ENCODE measurements around the gene FUZ.

FUZ gene

DNA sequence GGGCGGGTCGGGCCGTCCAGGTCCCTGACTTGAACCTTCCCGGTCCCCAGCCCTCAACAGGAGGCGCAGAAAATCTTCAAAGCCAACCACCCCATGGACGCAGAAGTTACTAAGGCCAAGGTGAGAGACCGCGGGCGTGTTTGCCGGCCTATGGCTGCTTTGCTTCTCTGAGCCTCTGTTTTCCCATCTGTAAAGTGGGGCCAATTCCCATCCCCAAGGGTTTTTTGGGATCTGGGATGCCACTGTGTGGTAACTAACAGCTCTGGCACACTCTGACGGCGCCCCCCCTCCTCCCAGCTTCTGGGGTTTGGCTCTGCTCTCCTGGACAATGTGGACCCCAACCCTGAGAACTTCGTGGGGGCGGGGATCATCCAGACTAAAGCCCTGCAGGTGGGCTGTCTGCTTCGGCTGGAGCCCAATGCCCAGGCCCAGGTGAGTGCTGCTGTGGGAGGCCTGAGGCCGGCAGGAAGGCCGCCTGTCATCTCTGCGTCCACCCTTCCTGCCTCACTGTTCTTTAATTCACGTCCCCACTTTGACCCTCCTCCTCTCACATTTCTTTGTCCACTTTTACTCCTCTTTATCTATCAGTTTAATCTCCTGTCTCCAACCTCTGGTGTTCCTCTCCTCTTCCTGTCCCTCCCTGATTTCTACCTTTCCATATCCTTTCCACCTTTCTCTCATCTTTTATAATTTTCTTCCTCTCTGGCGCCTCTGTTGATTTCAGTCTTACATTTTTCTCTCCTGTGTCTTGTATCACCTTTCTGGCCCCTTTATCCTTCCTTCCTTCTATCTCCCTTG lies 7.1 kb downstream of the FUZ start:
- no peak for DNase-seq

DNA sequence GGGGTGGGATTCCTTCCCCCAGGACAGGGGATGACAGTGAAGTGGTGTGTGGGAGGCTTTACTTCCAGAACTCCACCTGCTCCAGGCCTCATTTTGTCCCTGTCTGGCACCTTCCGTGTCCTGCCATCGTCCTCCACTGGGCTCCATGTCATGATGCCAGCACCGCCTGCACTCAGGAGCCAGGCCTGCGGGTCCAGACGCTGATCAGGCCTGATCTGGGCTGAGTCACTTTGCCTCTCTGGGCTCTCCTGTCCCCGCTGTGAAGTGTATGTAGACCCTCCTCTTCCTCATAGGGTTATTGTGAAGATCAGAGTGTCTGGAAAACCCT lies 9.6 kb downstream of the FUZ start:
- no peak for DNase-seq

DNA sequence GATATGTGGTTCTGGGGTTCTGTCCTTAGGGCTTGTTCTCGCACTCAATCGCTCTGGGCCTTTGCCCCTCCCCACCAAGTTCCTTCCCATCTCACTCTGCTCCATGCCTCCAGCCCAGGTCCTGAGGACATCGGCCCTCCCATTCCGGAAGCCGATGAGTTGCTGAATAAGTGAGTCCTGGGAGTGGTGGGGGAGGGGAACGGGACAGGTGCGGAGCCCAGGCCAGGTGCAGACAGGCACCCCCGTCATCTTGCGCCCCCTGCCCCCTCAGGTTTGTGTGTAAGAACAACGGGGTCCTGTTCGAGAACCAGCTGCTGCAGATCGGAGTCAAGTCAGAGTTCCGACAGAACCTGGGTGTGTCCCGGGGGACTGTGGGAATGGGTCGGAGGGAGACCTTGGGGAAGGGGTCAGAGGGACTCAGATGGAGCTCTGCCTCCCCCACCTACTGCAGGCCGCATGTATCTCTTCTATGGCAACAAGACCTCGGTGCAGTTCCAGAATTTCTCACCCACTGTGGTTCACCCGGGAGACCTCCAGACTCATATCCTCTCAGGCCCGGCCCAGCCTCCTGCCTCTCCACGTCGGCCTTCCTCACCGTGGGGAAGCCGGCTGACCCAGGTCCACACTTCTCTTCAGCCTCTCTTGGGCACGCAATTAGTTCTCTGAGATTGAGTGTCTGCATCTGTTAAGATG lies 10.1 kb downstream of the FUZ start:
- DNase-seq: no peak

DNA sequence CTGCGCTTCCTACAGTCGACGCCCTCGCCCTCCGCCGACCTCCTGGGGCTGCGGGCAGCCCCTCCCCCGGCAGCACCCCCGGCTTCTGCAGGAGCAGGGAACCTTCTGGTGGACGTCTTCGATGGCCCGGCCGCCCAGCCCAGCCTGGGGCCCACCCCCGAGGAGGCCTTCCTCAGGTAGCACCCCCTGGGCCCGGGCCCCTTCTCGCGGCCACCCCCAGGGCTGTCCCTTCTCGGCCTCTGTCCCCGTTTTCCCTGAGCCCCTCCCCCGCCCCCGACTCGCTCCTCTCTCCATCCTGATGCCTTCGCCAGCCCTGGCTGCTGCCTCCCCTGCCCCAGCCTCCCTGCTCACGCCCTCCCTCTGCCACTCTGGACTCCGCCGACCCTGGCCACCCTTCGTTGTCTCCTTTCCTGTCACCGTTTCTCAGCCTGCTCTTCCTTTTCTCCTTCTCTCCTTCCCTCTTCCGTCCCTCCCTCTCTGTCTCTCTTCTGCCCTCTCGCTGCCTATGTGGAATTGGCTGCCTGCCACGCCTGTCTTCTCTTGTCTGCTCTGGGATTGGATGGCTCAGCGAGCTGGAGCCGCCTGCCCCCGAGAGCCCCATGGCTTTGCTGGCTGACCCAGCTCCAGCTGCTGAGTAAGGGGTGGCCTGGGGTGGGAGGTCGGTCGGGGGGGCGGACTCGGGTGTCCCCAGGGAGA lies 11.0 kb downstream of the FUZ start:
- no peak for DNase-seq

DNA sequence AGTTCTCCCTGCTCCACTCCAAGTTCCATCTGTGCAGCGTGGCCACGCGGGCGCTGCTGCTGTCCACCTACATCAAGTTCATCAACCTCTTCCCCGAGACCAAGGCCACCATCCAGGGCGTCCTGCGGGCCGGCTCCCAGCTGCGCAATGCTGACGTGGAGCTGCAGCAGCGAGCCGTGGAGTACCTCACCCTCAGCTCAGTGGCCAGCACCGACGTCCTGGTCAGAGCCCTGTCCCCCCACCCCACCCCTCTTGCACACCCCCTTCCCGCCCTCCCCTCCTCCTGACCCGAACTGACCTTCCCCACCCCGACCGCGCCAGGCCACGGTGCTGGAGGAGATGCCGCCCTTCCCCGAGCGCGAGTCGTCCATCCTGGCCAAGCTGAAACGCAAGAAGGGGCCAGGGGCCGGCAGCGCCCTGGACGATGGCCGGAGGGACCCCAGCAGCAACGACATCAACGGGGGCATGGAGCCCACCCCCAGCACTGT lies 11.6 kb downstream of the FUZ start:
- DNase-seq: no peak

DNA sequence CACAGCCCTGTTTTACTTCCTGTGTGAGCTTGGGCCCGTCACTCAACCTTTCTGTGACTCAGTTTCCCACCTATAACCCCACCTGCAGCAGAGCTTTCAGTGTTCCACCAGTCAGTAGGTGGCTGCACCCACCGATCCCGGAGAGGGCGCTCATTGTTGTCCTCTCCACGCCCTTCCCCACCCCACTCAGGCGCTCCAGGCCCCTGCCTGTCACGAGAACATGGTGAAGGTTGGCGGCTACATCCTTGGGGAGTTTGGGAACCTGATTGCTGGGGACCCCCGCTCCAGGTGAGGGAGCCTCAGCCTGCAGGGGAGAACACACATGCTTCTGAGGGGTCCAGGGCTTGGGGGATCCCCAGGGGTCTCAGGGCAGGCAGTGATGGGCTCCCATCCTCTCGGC lies 12.3 kb downstream of the FUZ start:
- no peak for DNase-seq

DNA sequence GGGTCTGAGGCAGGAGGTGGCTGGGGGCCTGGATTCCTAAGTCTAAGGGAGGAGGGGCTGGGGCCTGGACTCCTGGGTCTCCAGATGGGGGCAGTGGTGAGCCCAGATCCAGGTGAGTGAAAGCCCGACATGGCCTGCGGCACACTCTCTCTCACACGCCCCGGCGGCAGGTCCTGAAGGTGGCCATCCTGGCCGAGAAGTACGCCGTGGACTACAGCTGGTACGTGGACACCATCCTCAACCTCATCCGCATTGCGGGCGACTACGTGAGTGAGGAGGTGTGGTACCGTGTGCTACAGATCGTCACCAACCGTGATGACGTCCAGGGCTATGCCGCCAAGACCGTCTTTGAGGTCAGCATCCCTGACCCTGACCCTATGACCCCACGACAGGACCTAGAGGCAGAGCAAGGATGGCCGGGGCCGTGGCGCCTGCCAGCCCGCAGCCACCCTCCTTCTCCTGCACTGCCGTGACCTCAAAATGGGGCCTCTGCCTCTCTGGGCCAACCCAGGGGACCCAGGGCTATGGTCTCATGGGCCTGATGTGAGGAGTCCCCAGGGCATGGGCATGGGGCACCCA lies 13.2 kb downstream of the FUZ start:
- DNase-seq: no peak

DNA sequence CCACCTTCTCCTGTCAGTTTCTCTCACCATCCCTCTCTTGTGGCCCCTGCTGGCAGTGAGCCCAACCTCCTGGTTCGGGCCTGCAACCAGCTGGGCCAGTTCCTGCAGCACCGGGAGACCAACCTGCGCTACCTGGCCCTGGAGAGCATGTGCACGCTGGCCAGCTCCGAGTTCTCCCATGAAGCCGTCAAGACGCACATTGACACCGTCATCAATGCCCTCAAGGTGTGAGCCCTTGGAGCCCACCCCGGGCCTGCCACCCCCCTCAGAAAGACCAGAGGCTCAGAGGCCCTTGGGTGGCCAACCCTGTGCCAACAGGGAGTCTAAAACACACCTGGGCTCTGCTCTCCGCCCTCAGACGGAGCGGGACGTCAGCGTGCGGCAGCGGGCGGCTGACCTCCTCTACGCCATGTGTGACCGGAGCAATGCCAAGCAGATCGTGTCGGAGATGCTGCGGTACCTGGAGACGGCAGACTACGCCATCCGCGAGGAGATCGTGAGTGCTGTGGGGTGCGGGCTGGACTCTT lies 13.8 kb downstream of the FUZ start:
- no peak for DNase-seq

DNA sequence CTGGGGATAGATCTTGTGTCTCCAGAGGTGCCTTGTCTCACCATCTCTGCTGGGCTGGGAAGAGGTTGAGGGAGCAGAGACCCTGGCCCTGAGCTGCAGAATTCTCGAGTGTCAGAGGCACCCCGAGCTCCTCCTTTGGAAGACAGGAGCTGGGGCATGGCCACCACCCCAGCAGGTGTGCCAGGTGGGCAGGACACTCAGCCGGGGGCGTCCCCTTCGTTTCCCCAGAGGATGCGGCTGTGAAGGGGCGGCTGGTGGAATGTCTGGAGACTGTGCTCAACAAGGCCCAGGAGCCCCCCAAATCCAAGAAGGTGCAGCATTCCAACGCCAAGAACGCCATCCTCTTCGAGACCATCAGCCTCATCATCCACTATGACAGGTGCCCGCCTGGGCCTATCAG lies 14.5 kb downstream of the FUZ start:
- no peak for DNase-seq

DNA sequence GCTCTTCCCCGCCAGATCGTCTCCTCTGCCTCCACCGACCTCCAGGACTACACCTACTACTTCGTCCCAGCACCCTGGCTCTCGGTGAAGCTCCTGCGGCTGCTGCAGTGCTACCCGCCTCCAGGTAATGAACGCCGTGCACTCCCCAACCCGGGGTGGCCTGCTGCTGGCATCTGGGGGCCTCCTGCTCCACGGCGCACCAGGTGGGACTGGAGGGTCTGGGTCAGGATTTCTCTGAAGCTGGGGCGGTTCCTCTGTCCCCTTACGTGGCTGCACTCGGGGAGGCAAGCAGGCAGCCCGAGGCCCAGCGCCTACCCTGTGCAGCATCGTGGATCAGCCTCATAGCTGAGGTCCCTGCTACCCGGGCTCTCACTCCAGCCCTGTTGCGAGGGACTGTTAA lies 17.5 kb downstream of the FUZ start:
- DNase-seq: no peak

DNA sequence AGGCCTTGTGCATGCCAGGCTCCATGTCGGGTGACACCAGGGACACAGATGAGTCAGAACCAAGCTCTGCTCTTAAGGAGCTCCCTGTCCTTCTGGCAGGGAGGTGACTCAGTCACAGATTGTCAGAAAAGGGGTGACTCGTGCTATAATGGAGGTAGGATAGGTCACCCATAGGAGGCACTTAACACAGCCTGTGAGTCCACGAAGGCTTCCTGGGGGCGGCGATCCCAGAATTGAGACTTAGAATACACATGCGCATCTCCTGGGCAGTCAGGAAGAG lies 19.6 kb downstream of the FUZ start:
- no peak for DNase-seq

DNA sequence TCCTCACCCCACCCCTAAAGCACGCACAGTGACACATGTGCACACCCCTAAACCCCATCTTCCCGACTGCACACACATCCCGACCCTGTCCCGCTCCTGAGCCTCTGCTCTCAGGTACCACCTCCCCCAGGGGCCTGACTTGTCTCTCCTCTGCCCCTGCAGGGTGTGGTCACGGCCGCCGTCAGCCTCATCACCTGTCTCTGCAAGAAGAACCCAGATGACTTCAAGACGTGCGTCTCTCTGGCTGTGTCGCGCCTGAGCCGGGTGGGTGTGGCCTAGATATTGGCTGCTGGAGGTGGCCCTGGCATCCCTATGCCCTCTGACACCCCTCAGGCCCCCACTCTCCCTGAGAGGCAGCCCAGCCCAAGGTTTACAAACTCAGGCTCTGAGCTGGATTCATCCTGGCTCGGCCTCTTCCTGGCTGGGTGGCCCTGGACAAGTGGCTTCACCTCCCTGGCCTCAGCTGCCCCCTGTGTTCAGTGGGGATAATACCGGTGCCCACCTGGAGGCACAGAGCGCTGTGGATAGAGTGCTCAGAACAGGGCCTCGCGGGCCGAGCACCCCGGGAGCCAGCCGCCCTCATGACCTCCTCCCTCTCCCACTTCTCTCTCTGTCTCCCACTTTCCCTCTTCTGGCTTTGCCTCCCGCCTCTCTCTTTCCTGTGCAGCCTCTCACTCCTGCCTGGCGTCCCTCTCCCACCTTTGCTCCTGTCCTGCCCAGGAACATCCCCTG lies 20.1 kb downstream of the FUZ start:
- DNase-seq: no peak

DNA sequence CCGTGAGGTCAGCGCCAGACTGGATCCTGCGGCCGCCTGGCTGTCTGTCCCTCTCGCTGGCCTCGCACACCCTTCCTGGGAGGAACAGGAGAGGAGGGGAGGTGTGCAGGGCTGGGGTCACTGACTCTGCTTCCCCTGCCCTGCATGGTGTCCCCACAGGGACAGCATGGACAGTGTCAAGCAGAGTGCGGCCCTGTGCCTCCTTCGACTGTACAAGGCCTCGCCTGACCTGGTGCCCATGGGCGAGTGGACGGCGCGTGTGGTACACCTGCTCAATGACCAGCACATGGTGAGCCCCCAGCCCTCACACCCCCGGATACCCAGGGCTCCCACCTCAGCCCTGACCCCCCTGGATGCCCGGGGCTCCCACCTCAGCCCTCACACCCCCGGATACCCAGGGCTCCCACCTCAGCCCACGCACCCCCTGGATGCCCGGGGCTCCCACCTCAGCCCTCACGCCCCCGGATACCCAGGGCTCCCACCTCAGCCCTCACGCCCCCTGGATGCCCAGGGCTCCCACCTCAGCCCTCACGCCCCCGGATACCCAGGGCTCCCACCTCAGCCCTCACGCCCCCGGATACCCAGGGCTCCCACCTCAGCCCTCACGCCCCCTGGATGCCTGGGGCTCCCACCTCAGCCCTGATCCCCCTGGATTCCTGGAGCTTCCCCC lies 21.2 kb downstream of the FUZ start:
- no peak for DNase-seq

DNA sequence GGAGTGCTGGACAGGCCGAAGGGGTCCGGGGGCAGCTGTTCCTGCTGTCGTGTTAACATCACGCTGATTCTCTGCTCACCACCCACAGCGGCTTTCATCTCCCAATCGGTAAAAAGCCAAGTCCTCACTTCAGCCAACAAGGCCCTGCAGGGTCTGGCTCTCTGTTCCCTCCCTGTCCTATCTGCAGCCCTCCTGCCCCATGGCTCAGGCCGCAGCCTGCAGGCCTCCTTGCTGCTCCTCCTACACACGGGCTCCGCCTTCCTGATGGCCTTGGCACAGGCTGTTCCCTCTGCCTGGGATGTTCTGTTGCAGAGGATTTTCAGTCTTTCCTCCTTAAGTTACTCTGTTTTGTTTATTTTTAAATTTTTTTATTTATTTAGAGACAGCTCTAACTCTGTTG lies 22.2 kb downstream of the FUZ start:
- DNase-seq: no peak

DNA sequence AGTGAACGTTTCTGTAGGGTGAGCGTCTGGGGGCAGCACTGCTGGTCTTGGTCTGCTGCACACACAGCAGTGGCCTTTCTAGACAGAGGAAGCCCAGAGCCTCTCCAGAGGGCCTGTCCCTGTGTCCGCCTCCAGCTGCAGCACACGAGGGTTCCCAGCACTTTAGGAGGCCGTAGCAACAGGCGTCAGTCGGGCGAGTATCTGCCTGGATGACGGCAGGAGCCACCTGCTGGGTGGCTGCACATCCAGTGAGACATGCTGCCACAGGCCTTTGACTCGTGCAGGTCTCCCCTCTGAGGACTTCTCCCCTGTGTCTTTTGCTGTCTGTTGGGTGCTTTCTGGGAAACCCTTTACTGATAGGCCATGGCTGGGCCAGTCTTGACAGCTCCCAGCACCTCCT lies 24.2 kb downstream of the FUZ start:
- DNase-seq: no peak

DNA sequence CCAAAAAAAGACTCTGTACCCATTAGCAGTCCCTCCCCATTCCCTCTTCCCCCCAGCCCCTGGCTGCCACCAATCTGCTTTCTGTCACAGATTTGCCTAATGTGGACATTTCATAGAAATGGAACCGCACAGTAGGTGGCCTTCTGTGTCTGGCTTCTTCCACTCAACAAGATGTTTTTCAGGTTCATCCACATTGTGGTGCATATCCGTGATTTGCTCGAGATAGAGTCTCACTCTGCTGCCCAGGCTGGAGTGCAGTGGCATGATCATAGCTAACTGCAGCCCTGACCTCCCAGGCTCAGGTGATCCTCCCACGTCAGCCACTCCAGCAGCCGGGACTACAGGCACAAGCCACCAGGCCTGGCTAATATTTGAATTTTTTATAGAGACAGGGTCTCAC lies 25.3 kb downstream of the FUZ start:
- no peak for DNase-seq

DNA sequence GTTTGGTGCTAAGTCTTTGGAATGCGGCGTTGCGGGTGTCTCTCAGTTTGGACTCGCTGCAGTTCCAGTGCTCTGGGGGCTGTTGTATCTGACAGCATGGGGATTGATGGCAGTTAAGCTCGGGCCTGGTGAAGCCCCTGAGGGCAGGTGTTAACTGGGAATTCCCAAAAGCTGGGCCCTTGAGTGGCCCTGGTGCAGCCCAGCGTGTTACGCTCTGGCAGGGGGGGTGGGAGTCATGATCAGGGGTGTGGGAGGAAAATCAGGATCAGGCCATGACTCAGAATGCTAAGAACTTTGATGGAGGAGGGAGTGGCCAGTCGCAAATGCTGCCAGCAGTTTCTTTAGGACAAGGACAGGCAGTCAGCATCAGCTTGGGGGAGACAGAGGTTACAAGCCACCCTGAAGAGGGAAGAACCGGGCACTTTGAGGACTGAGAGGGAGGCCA lies 26.7 kb downstream of the FUZ start:
- DNase-seq: no peak

DNA sequence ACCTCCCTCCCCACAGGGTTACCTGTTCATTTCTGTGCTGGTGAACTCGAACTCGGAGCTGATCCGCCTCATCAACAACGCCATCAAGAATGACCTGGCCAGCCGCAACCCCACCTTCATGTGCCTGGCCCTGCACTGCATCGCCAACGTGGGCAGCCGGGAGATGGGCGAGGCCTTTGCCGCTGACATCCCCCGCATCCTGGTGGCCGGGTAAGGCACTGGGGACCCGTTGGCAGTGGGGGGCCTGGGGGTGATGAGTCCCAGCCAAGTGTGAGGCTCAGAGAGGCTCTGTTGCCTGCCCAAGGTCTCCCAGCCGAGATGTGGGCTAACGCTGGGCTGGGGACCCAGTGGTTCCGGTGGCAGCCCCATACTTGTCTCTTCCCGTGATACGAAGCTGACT lies 30.6 kb downstream of the FUZ start:
- DNase-seq: no peak

DNA sequence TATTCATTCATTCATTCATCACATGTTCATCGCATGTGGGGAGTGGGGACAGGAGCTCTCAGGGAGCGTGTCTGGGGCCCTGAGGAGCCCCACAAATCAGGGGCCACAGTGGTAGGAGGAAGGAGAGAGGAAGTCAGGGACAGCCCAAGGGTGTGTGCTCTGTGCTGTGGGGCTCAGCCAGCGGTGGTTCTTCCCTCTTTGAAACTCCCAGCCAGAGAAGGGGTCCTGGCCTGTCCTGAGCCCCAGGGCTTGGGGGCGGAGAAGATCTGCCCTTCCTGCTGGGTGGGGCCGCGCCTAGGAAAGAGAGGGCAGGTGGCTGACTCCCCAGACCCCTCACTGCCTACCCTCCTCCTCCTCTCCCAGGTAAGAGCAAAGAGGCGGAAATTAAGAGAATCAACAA lies 31.7 kb downstream of the FUZ start:
- DNase-seq: no peak

DNA sequence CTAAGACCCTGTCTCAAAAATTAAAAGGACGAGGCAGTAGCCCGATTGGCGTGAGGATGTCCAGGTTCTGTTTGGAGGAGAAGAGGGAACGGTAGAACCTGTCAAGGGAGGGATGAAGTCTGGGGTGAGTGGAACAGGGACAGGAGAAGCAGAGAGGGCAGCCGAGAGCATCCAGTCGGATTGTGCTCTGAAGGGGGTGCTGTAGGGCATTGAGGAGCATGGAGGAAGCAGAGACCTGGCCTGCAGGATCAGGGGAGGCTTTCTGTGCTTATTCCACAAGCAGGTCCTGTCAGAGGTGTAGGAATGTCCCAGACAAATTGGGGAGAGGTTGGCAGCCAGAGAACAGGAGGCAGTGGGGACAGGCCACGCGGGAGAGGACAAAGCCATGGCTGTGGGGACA lies 32.2 kb downstream of the FUZ start:
- DNase-seq: no peak

DNA sequence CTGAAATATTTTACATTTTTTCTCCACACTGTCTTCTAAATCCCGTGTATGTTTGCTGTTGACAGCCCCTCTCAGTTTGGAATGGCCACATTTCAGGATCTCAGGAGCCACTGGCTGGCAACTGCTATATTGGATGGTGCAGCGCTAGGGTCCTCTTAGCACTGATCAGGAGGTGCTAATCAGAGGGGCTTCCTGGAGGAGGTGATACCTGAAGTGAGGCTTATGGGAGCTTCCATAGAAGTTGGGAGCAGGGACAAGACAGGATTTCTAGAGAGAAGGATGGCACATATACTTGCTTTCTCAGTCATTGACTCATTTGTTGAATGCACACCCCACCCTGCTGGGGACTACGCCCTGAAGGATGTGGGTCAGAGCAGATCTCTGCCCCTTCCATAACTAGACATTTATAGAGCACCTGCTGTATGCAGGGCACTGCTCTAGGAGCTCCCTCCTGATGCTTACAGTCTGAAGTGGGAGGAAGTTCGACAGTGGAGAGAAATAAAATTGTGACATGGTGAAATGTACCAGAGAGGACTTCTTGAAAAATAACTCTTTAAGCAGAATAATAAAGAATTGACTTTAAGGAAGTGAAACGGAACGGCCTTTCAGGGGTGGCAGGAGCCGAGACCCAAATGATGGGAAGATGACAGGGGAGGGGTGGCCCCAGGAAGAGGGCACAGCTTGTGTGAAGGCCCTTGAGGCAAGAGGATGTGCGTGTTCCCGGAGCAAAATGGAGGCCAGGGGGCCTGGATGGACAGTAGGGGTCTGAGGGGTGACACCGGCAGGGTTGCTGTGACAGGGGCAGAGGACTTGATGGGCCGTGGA lies 33.1 kb downstream of the FUZ start:
- peak in 1 of 2 donors; percentile 48 for DNase-seq

Measured in CD4-positive, alpha-beta T cell treated with Interleukin-4 for 1 hour (primary cell).